Measurements from ENCODE around the gene MAP1B. TPM values are rescaled to one million over a fixed set of nuclear protein-coding genes. Genes with fewer than 3 reads are reported as not detected.
A peak's percentile ranks its signal among the peaks of the same experiment; 100 is the strongest.

MAP1B gene
- total and polyA plus RNA-seq, 9 of the 15 experiments (the other 6 are each of a cell fraction or from before 2014, with no cell fraction given): 5.2 to 66.1 (median 17.3) TPM

DNA sequence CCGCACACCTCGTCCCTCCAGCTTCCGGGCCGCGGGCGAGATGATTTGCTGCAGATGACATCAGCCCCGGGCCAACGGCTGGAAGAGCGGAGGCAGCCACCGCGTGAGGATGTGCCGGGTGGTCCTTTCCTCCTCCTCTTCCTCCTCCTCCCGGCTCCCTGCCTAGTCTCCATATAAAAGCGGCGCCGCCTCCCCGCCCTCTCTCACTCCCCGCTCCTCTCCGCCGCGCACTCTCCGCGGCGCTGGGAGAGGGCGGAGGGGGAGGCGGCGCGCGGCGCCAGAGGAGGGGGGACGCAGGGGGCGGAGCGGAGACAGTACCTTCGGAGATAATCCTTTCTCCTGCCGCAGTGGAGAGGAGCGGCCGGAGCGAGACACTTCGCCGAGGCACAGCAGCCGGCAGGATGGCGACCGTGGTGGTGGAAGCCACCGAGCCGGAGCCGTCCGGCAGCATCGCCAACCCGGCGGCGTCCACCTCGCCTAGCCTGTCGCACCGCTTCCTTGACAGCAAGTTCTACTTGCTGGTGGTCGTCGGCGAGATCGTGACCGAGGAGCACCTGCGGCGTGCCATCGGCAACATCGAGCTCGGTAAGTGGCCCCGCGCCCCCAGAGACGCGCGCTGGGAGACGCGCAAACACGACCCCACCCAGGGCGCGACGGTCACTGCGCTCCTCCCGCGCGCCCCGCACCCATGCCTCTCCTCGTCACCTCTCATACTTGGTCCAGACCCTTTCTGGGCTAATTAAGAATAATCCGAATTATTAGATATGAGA lies at the start of gene MAP1B (continued):
- TF ChIP-seq, protein P1, sequence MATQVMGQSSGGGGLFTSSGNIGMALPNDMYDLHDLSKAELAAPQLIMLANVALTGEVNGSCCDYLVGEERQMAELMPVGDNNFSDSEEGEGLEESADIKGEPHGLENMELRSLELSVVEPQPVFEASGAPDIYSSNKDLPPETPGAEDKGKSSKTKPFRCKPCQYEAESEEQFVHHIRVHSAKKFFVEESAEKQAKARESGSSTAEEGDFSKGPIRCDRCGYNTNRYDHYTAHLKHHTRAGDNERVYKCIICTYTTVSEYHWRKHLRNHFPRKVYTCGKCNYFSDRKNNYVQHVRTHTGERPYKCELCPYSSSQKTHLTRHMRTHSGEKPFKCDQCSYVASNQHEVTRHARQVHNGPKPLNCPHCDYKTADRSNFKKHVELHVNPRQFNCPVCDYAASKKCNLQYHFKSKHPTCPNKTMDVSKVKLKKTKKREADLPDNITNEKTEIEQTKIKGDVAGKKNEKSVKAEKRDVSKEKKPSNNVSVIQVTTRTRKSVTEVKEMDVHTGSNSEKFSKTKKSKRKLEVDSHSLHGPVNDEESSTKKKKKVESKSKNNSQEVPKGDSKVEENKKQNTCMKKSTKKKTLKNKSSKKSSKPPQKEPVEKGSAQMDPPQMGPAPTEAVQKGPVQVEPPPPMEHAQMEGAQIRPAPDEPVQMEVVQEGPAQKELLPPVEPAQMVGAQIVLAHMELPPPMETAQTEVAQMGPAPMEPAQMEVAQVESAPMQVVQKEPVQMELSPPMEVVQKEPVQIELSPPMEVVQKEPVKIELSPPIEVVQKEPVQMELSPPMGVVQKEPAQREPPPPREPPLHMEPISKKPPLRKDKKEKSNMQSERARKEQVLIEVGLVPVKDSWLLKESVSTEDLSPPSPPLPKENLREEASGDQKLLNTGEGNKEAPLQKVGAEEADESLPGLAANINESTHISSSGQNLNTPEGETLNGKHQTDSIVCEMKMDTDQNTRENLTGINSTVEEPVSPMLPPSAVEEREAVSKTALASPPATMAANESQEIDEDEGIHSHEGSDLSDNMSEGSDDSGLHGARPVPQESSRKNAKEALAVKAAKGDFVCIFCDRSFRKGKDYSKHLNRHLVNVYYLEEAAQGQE (IDR thresholded peaks at IDR 0.05; ENCODE audit: borderline replicate concordance): 0 out of 2 replicates have a peak, but pooled peaks have one; percentile 3
- TF ChIP-seq, protein P1 (CRISPR knock-in tag; IDR thresholded peaks at IDR 0.05; ENCODE audit: low read depth): no peak
- TF ChIP-seq, protein P2, sequence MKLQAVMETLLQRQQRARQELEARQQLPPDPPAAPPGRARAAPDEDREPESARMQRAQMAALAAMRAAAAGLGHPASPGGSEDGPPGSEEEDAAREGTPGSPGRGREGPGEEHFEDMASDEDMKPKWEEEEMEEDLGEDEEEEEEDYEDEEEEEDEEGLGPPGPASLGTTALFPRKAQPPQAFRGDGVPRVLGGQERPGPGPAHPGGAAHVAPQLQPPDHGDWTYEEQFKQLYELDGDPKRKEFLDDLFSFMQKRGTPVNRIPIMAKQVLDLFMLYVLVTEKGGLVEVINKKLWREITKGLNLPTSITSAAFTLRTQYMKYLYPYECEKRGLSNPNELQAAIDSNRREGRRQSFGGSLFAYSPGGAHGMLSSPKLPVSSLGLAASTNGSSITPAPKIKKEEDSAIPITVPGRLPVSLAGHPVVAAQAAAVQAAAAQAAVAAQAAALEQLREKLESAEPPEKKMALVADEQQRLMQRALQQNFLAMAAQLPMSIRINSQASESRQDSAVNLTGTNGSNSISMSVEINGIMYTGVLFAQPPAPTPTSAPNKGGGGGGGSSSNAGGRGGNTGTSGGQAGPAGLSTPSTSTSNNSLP (IDR thresholded peaks at IDR 0.05; ENCODE audit: borderline replicate concordance, low read depth, low read length): no peak
- TF ChIP-seq ZNF436 (CRISPR knock-in tag; IDR thresholded peaks at IDR 0.05): no peak
- TF ChIP-seq RUNX1 (IDR thresholded peaks at IDR 0.05; ENCODE audit: low read depth): no peak
- TF ChIP-seq HMG20B (CRISPR knock-in tag; IDR thresholded peaks at IDR 0.05): no peak
- TF ChIP-seq ZNF143 (CRISPR knock-in tag; IDR thresholded peaks at IDR 0.05): no peak
- no peak for TF ChIP-seq SAP30 (IDR thresholded peaks at IDR 0.05; ENCODE audit: borderline replicate concordance, insufficient read depth, low read depth, low read length, poor library complexity, severe bottlenecking)
- TF ChIP-seq ZKSCAN3 (CRISPR knock-in tag; IDR thresholded peaks at IDR 0.05): no peak
- TF ChIP-seq, protein P3, sequence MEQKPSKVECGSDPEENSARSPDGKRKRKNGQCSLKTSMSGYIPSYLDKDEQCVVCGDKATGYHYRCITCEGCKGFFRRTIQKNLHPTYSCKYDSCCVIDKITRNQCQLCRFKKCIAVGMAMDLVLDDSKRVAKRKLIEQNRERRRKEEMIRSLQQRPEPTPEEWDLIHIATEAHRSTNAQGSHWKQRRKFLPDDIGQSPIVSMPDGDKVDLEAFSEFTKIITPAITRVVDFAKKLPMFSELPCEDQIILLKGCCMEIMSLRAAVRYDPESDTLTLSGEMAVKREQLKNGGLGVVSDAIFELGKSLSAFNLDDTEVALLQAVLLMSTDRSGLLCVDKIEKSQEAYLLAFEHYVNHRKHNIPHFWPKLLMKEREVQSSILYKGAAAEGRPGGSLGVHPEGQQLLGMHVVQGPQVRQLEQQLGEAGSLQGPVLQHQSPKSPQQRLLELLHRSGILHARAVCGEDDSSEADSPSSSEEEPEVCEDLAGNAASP (IDR thresholded peaks at IDR 0.05): no peak
- TF ChIP-seq JUN (IDR thresholded peaks at IDR 0.05; ENCODE audit: borderline replicate concordance, low read depth, low read length): peak; percentile 77
- peak; percentile 82; the same call in 1 of the 2 replicates for TF ChIP-seq JUN (CRISPR knock-in tag; IDR thresholded peaks at IDR 0.05; ENCODE audit: borderline replicate concordance)
- TF ChIP-seq RBM22 (IDR thresholded peaks at IDR 0.05; ENCODE audit: low read depth, low read length, poor library complexity, severe bottlenecking): peak; percentile 83
- TF ChIP-seq HIVEP1 (CRISPR knock-in tag; IDR thresholded peaks at IDR 0.05): no peak
- 0 out of 2 replicates have a peak, but pooled peaks have one; percentile 32 for TF ChIP-seq XRCC5 (IDR thresholded peaks at IDR 0.05; ENCODE audit: low read depth, low read length)

Measured in K562 (cell line).